Neural progenitor cell (in vitro differentiated cells): ENCODE results near the gene GANC. TPM values are rescaled to one million over a fixed set of nuclear protein-coding genes. Genes with fewer than 3 reads are reported as not detected.
"Not testable (repeated sequence)": the region's sequence is repeated elsewhere in the genome, so short reads cannot be mapped to it uniquely, and the experiment has no call there.

ENCODE experiments used
- DNase-seq: peaks from one replicate; pipeline ENCODE4 v3.0.0-alpha.2; 2016; ENCODE audit warnings: low spot score
- H2AFZ ChIP-seq: fragments of 200-600 bp; sonication (generic); replicated peaks from 2 replicates; pipeline ENCODE4 v1.6.1; 2016; ENCODE audit warnings: antibody characterized with exemption
- H3F3A ChIP-seq: fragments of 200-600 bp; sonication (generic); 2 replicates; pipeline ENCODE4 v1.6.1; 2016; ENCODE audit warnings: antibody characterized with exemption, low read depth
- H3K27ac ChIP-seq: fragments of 200-600 bp; sonication (generic); 2 replicates; pipeline ENCODE4 v1.5.1; 2016; ENCODE audit warnings: mild to moderate bottlenecking
- H3K27me3 ChIP-seq: fragments of 200-600 bp; sonication (generic); 2 replicates; pipeline ENCODE4 v1.6.1; 2016; ENCODE audit warnings: mild to moderate bottlenecking, moderate library complexity
- H3K36me3 ChIP-seq: fragments of 200-600 bp; sonication (generic); 2 replicates; pipeline ENCODE4 v1.5.1; 2016
- H3K4me1 ChIP-seq: fragments of 200-600 bp; sonication (generic); 2 replicates; pipeline ENCODE4 v1.6.1; 2016; ENCODE audit warnings: mixed run types
- H3K4me2 ChIP-seq: fragments of 200-600 bp; sonication (generic); 2 replicates; pipeline ENCODE4 v1.6.1; 2016
- H3K4me3 ChIP-seq: fragments of 200-600 bp; sonication (generic); 2 replicates; pipeline ENCODE4 v1.5.1; 2016
- H3K79me2 ChIP-seq: fragments of 200-600 bp; sonication (generic); 2 replicates; pipeline ENCODE4 v1.6.1; 2016; ENCODE audit warnings: low read depth
- H3K9ac ChIP-seq: fragments of 200-600 bp; sonication (generic); 2 replicates; pipeline ENCODE4 v1.6.1; 2016
- H3K9me3 ChIP-seq: fragments of 200-600 bp; sonication (generic); 2 replicates; pipeline ENCODE4 v1.5.1; 2016; ENCODE audit warnings: low read depth
- H4K20me1 ChIP-seq: fragments of 200-600 bp; sonication (generic); 2 replicates; pipeline ENCODE4 v1.6.1; 2016; ENCODE audit warnings: low read depth
- H3K27ac Mint-ChIP-seq: 3 replicates; pipeline ENCODE4 v1.8.0; 2021; ENCODE audit warnings: mixed read lengths
- H3K27me3 Mint-ChIP-seq: 2 replicates; pipeline ENCODE4 v1.8.0; 2022; ENCODE audit warnings: low read depth, mild to moderate bottlenecking, inconsistent platforms, moderate library complexity, mixed read lengths; ENCODE audit not compliant: insufficient read depth
- H3K36me3 Mint-ChIP-seq: 3 replicates; pipeline ENCODE4 v1.8.0; 2021; ENCODE audit warnings: mixed read lengths
- H3K4me1 Mint-ChIP-seq: 3 replicates; pipeline ENCODE4 v1.8.0; 2021; ENCODE audit warnings: mixed read lengths
- H3K4me3 Mint-ChIP-seq: 3 replicates; pipeline ENCODE4 v1.8.0; 2021; ENCODE audit warnings: mild to moderate bottlenecking, moderate library complexity, mixed read lengths
- H3K9me3 Mint-ChIP-seq: 3 replicates; pipeline ENCODE4 v1.8.0; 2020; ENCODE audit warnings: mixed read lengths
- EZH2 ChIP-seq: fragments of 200-600 bp; sonication (generic); IDR thresholded peaks from 2 replicates; pipeline ENCODE4 v1.6.1; 2017; ENCODE audit warnings: antibody characterized with exemption, mild to moderate bottlenecking, moderate library complexity
- EZH2phosphoT487 ChIP-seq: fragments of 200-600 bp; sonication (generic); IDR thresholded peaks from 2 replicates; pipeline ENCODE4 v1.6.1; 2017; ENCODE audit warnings: antibody characterized with exemption
- total RNA-seq: library from RNA; depleted of rRNA; stranded (reverse); fragments of >200 nt; gene quantifications from 2 replicates; pipeline ENCODE4 v1.2.3, GENCODE V29; 2015; ENCODE audit warnings: low replicate concordance
- TF ChIP-seq, protein P1 (sequence below): fragments of 200-600 bp; sonication (generic); IDR thresholded peaks from 2 replicates; pipeline ENCODE4 v1.5.1; 2017; ENCODE audit warnings: antibody characterized with exemption, mild to moderate bottlenecking

The GANC gene
- total RNA-seq, 1 donor from 2014 or later: 22.7 TPM

DNA sequence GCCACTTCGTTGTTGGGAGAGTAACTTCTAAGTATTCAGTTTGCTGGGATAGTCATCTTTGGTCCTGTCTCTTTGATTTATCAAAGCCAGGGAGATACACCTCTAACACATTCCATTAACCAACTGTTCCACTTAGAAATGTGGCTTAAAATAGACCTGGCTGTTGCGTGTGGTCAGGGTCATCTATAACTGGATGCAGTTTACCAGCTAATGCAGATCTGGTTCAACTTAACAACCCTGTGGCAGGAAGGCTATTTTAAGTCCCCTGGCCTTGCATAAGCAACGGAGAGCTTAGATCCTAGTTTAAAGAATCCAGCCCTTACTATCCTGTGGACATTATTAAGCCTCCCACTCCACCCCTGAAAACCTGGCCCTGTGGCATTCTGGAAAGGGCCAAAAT is 58.2 kb downstream of the GANC start:
- H3K27me3 Mint-ChIP-seq: no peaks in the 10 kb centered on the region
- peaks cover 10% of the 10 kb centered on the region for H3K9me3 Mint-ChIP-seq
- H3K27ac Mint-ChIP-seq: no peak overlapping the region
- H3F3A ChIP-seq: no peaks in the 10 kb centered on the region
- no peak overlapping the region for H3K27ac ChIP-seq
- no peaks in the 10 kb centered on the region for H3K36me3 Mint-ChIP-seq
- DNase-seq: no peak
- no peaks in the 10 kb centered on the region for H3K4me1 ChIP-seq
- H3K4me1 Mint-ChIP-seq: no peaks in the 10 kb centered on the region
- no peak overlapping the region for H3K4me3 ChIP-seq
- no peak overlapping the region for H2AFZ ChIP-seq
- H3K4me3 Mint-ChIP-seq: no peak overlapping the region
- no peak overlapping the region for H3K4me2 ChIP-seq
- no peaks in the 10 kb centered on the region for H3K27me3 ChIP-seq
- no peak overlapping the region for H3K9ac ChIP-seq
- H4K20me1 ChIP-seq: no peaks in the 10 kb centered on the region
- H3K79me2 ChIP-seq: no peaks in the 10 kb centered on the region
- no peaks in the 10 kb centered on the region for H3K9me3 ChIP-seq
- TF ChIP-seq, protein P1, sequence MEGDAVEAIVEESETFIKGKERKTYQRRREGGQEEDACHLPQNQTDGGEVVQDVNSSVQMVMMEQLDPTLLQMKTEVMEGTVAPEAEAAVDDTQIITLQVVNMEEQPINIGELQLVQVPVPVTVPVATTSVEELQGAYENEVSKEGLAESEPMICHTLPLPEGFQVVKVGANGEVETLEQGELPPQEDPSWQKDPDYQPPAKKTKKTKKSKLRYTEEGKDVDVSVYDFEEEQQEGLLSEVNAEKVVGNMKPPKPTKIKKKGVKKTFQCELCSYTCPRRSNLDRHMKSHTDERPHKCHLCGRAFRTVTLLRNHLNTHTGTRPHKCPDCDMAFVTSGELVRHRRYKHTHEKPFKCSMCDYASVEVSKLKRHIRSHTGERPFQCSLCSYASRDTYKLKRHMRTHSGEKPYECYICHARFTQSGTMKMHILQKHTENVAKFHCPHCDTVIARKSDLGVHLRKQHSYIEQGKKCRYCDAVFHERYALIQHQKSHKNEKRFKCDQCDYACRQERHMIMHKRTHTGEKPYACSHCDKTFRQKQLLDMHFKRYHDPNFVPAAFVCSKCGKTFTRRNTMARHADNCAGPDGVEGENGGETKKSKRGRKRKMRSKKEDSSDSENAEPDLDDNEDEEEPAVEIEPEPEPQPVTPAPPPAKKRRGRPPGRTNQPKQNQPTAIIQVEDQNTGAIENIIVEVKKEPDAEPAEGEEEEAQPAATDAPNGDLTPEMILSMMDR: no peak
- TF ChIP-seq EZH2phosphoT487 (no peak), EZH2 (no peak)
- H3K36me3 ChIP-seq: no peaks in the 10 kb centered on the region

DNA sequence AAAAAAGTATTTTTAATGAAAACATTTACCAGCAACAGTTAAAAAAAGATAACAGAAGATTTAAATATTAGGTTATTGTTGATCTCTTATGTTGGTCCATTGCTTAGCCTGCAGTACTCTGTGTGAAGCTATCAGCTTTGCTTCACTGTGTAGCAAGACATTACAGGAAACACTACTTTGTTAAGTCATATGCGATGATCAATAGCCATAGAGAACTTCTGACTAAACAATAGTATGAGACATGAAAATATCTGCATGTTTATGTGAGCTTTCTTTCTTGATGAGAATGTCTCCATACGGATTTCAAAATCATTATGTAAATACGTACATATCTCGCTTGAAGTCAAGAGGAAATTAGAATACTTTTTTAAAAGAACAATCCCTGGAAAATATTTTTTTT is 59.3 kb downstream of the GANC start:
- TF ChIP-seq EZH2 (no peak), EZH2phosphoT487 (no peak)
- TF ChIP-seq, protein P1: no peak
- no peaks in the 10 kb centered on the region for H4K20me1 ChIP-seq
- H3K4me1 Mint-ChIP-seq: no peaks in the 10 kb centered on the region
- no peaks in the 10 kb centered on the region for H3K36me3 Mint-ChIP-seq
- H3K27ac Mint-ChIP-seq: no peak overlapping the region
- no peaks in the 10 kb centered on the region for H3K79me2 ChIP-seq
- no peak overlapping the region for H3K4me2 ChIP-seq
- no peaks in the 10 kb centered on the region for H3K36me3 ChIP-seq
- H3K9ac ChIP-seq: no peak overlapping the region
- no peak overlapping the region for H2AFZ ChIP-seq
- H3K27me3 Mint-ChIP-seq: no peaks in the 10 kb centered on the region
- no peaks in the 10 kb centered on the region for H3K4me1 ChIP-seq
- H3K27ac ChIP-seq: no peak overlapping the region
- H3K9me3 Mint-ChIP-seq: peaks cover 14% of the 10 kb centered on the region
- no peaks in the 10 kb centered on the region for H3K27me3 ChIP-seq
- no peak overlapping the region for H3K4me3 Mint-ChIP-seq
- H3F3A ChIP-seq: no peaks in the 10 kb centered on the region
- no peak overlapping the region for H3K4me3 ChIP-seq
- no peak for DNase-seq
- H3K9me3 ChIP-seq: no peaks in the 10 kb centered on the region

DNA sequence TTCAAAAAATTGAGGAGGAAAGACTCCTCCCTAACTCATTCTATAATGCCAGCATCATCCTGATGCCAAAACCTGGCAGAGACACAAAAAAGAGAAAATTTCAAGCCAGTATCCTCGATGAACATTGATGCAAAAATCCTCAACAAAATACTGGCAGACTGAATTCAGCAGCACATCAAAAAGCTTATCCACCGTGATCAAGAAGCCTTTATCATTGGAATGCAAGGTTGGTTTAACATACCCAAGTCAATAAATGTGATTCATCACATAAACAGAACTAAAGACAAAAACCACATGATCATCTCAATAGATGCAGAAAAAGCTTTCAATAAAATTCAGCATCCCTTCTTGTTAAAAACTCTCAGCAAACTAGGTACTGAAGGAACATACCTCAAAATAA is 62.1 kb downstream of the GANC start:
- Mint-ChIP-seq H3K36me3 (no peaks in the 10 kb centered on the region), H3K4me3 (no peak overlapping the region), H3K4me1 (no peaks in the 10 kb centered on the region), H3K9me3 (peaks cover 14% of the 10 kb centered on the region), H3K27ac (no peak overlapping the region), H3K27me3 (no peaks in the 10 kb centered on the region)
- H4K20me1 ChIP-seq: no peaks in the 10 kb centered on the region
- no peaks in the 10 kb centered on the region for H3K4me1 ChIP-seq
- DNase-seq: no peak
- no peak overlapping the region for H2AFZ ChIP-seq
- H3K9ac ChIP-seq: no peak overlapping the region
- H3K4me2 ChIP-seq: no peak overlapping the region
- TF ChIP-seq EZH2phosphoT487 (no peak), EZH2 (no peak)
- TF ChIP-seq, protein P1: no peak
- H3K4me3 ChIP-seq: no peak overlapping the region
- no peaks in the 10 kb centered on the region for H3K79me2 ChIP-seq
- H3K27ac ChIP-seq: no peak overlapping the region
- H3K9me3 ChIP-seq: no peaks in the 10 kb centered on the region
- no peaks in the 10 kb centered on the region for H3F3A ChIP-seq
- no peaks in the 10 kb centered on the region for H3K36me3 ChIP-seq
- no peaks in the 10 kb centered on the region for H3K27me3 ChIP-seq

DNA sequence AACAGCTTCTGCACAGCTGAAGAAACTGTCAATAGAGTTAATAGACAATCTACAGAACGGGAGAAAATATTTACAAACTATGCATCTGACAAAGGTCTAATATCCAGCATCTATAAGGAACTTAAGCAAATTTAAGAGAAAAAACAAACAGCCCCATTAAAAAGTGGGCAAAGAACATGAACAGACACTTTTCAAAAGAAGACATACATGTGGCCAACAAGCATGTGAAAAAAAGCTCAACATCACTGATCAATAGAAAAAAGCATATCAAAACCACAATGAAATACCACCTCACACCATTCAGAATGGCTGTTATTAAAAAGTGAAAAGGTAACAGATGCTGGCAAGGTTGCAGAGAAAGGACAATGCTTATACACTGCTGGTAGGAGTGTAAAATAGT is 63.6 kb downstream of the GANC start:
- H3F3A ChIP-seq, H2AFZ ChIP-seq, H3K36me3 ChIP-seq, DNase-seq, H3K27me3 ChIP-seq, H3K4me3 ChIP-seq, H3K4me1 ChIP-seq, H3K4me2 ChIP-seq, H3K27ac ChIP-seq, H3K4me3 Mint-ChIP-seq, H3K79me2 ChIP-seq, H3K27me3 Mint-ChIP-seq, H3K36me3 Mint-ChIP-seq, H3K27ac Mint-ChIP-seq, H4K20me1 ChIP-seq, H3K9me3 ChIP-seq, H3K9ac ChIP-seq, H3K4me1 Mint-ChIP-seq: not testable (repeated sequence)
- H3K9me3 Mint-ChIP-seq: peaks cover 14% of the 10 kb centered on the region

DNA sequence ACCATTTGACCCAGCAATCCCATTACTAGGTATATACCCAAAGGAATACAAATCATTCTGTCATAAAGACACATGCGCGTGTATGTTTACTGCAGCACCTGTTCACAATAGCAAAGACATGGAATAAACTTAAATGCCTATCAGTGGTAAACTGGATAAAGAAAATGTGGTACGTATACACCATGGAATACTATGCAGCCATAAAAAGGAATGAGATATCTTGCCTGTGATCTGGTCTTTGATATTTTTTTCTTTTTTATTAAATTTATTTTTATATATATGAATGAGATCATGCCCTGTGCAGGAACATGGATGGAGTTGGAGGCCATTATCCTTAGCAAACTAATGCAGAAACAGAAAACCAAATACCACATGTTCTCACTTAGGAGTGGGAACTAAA is 64.1 kb downstream of the GANC start:
- not testable (repeated sequence) for H3K4me1 Mint-ChIP-seq, H3K27ac ChIP-seq, H3K36me3 ChIP-seq, H3K27me3 ChIP-seq, H3K79me2 ChIP-seq, H3K4me3 ChIP-seq, H2AFZ ChIP-seq, H3K4me1 ChIP-seq, H3K4me2 ChIP-seq, H3K27ac Mint-ChIP-seq, H3K36me3 Mint-ChIP-seq, H3F3A ChIP-seq, H3K9ac ChIP-seq, H4K20me1 ChIP-seq, H3K9me3 ChIP-seq, DNase-seq, H3K4me3 Mint-ChIP-seq, H3K27me3 Mint-ChIP-seq
- H3K9me3 Mint-ChIP-seq: peaks cover 14% of the 10 kb centered on the region
